GM23338 (cell line): ENCODE results near the gene UCKL1.

Experiments
- CTCF ChIP-seq, 2 experiments: fragments of 200-600 bp in 1 of 2; sonication (generic) in 1 of 2; conservative IDR thresholded peaks; 2 replicates each; pipeline versions ENCODE4 v1.5.1 to v1.6.1; 2016 to 2017; ENCODE audit warnings: antibody characterized with exemption in 2 of 2, low read depth in 2 of 2, mild to moderate bottlenecking in 2 of 2, moderate library complexity in 1 of 2
- NANOG ChIP-seq: IDR thresholded peaks from 2 replicates; pipeline ENCODE4 v1.6.1; 2016; ENCODE audit warnings: antibody characterized with exemption, borderline replicate concordance
- POLR2AphosphoS5 ChIP-seq: IDR thresholded peaks from 2 replicates; pipeline ENCODE4 v1.6.1; 2016; ENCODE audit warnings: antibody characterized with exemption, low read depth

DNA sequence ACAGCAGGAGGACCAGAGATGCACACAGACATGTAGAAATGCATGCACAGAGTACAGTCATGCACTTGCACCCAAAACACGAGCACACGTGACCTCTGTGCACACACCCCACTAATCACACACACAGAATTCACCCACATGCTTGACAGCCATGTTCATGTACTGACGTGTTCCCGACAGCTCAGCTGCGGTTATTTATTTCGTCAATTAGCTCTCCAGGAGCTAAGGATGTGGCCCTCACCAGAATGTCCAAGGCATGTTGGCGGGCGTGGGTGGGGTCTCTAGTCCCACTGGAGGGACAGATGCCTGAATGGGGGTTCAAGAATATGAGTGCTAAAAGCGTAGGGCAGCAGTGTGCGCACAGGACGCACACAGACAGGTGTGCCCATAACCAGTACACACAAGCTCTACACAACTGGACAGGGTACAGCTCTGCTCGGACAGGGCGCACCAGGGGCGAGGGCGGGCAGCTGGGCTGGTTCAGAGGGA is 24.1 kb upstream of the UCKL1 start:
- no peak for TF ChIP-seq NANOG
- no peak for TF ChIP-seq POLR2AphosphoS5
- no peak for TF ChIP-seq CTCF (conservative IDR thresholded peaks at IDR 0.05; ENCODE audit: low read depth in 2 of 2)
